ENCODE data around the gene ARHGAP24.

DNA sequence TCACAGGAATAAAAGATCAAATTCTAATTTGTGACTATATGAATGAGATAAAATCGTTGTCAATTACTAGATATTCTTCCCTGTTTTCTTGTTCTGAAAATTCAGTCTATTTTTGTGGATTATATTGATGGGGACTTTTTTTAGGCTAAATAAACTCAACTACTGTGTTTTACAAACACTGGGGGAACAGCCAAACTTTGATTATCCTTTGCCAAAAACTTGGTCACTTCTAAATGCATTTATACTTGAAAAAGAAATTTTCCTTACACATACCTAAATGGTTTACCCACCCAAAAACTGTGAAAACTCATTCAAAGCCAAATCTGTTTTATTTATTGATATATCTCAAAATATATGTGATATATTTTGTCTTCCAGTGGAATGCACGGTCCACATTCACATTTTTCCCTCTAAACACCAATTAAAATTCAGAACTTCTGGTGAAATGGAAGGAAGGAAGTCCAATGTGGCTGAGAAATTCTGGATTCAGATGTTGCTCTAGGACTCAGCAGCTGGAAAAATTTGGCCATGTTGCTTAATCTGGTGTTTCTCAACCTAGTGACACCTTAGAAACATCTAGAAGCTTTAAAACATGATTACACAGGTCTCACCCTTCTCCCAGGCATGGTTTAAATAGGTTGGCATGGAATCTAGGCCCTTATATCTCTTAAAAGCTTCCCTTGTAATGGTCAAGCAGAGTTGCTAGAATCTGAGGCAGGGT is 28.6 kb upstream of the ARHGAP24 start:
- TF ChIP-seq, protein P1, sequence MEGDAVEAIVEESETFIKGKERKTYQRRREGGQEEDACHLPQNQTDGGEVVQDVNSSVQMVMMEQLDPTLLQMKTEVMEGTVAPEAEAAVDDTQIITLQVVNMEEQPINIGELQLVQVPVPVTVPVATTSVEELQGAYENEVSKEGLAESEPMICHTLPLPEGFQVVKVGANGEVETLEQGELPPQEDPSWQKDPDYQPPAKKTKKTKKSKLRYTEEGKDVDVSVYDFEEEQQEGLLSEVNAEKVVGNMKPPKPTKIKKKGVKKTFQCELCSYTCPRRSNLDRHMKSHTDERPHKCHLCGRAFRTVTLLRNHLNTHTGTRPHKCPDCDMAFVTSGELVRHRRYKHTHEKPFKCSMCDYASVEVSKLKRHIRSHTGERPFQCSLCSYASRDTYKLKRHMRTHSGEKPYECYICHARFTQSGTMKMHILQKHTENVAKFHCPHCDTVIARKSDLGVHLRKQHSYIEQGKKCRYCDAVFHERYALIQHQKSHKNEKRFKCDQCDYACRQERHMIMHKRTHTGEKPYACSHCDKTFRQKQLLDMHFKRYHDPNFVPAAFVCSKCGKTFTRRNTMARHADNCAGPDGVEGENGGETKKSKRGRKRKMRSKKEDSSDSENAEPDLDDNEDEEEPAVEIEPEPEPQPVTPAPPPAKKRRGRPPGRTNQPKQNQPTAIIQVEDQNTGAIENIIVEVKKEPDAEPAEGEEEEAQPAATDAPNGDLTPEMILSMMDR (IDR thresholded peaks at IDR 0.05) = no peak
- no peak for TF ChIP-seq POLR2A (IDR thresholded peaks at IDR 0.05)

Data from breast epithelium (tissue), 3 donors.